HepG2 (cell line): ENCODE results near the gene SNX4.

Experiments
- POLR2AphosphoS5 ChIP-seq: IDR thresholded peaks from 2 replicates; pipeline ENCODE4 v1.6.1; 2012; ENCODE audit warnings: low read depth, low read length
- TF ChIP-seq, protein P1 (sequence below): sonication (generic); formaldehyde crosslinking; IDR thresholded peaks from 2 replicates; pipeline ENCODE4 v1.4.0; 2020; ENCODE audit warnings: mild to moderate bottlenecking, missing genetic modification reagents

DNA sequence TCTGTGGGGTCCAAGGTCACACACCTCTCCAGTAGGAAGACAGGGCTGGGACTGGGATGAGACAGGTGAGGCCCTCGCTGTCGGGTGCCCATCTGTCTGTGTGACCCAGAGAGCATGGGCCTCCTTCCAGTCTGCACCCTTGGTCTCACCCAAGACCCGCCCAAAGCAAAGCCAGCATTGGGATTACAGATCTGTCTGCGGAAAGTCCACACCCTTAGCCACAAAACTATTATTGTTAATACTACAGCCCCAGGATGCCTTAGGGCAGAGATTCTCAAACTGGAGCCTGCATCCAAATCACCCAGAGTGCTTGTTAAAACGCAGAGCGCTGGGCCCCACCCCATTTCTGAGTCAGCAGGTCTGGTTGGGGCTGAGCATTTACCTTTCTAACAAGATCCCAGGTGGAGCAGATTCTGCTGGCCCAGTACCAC is 86.4 kb downstream of the SNX4 start:
- TF ChIP-seq, protein P1, sequence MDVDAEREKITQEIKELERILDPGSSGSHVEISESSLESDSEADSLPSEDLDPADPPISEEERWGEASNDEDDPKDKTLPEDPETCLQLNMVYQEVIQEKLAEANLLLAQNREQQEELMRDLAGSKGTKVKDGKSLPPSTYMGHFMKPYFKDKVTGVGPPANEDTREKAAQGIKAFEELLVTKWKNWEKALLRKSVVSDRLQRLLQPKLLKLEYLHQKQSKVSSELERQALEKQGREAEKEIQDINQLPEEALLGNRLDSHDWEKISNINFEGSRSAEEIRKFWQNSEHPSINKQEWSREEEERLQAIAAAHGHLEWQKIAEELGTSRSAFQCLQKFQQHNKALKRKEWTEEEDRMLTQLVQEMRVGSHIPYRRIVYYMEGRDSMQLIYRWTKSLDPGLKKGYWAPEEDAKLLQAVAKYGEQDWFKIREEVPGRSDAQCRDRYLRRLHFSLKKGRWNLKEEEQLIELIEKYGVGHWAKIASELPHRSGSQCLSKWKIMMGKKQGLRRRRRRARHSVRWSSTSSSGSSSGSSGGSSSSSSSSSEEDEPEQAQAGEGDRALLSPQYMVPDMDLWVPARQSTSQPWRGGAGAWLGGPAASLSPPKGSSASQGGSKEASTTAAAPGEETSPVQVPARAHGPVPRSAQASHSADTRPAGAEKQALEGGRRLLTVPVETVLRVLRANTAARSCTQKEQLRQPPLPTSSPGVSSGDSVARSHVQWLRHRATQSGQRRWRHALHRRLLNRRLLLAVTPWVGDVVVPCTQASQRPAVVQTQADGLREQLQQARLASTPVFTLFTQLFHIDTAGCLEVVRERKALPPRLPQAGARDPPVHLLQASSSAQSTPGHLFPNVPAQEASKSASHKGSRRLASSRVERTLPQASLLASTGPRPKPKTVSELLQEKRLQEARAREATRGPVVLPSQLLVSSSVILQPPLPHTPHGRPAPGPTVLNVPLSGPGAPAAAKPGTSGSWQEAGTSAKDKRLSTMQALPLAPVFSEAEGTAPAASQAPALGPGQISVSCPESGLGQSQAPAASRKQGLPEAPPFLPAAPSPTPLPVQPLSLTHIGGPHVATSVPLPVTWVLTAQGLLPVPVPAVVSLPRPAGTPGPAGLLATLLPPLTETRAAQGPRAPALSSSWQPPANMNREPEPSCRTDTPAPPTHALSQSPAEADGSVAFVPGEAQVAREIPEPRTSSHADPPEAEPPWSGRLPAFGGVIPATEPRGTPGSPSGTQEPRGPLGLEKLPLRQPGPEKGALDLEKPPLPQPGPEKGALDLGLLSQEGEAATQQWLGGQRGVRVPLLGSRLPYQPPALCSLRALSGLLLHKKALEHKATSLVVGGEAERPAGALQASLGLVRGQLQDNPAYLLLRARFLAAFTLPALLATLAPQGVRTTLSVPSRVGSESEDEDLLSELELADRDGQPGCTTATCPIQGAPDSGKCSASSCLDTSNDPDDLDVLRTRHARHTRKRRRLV, result no peak
- no peak for TF ChIP-seq POLR2AphosphoS5
